IPS-NIHi11 (cell line): ENCODE measurements around the gene SLC15A3.
A peak's percentile ranks its signal among the peaks of the same experiment; 100 is the strongest.

ENCODE experiments used
- DNase-seq: peaks from one replicate; pipeline ENCODE4 v3.0.0; 2012; ENCODE audit warnings: mixed read lengths, low spot score

SLC15A3 gene

DNA sequence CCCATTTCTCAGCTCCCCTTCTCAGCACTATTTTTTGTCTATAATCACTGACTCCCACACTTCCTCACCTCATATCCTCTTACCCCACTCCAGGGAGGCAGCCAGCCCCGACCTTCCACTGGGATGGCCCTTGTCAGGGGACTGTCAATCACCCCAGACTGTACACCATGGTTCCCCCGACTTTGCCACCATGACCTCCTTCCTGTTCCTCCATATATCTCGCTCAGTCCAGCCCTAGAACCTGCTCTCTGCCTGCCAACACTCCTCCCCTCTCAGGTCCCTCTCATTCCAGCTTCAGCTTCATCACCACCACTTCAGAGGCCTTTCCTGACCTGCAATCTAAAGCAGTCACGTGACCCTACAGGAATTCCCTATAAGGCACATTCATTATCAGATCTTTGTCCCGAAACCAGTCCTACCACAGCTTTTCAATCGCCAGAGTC, 62.1 kb downstream of the SLC15A3 start:
- DNase-seq: no peak

DNA sequence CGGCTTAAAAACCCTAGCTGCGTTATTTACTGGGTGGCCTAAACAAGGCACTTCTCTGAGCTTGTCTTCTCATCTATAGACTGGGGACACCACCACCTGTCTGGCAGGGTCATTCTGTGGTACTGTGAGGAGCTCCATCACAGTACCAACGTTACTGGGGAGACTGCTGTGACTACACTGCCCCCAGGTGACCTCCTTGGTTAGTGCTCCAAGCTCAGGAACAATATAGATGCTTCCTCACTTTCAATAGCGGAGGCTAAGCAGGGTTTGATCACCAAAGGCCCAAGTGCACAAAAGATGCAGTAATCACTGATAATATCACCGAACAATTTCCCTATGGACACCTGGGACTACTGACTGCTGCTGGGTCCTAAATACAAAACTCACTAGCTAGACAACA, 64.4 kb downstream of the SLC15A3 start:
- peak; percentile 57 for DNase-seq
